ENCODE measurements around the gene NEDD4L. TPM values are rescaled to one million over a fixed set of nuclear protein-coding genes. Genes with fewer than 3 reads are reported as not detected.

NEDD4L gene
- total RNA-seq, 4 donors from 2014 or later: 22.7 to 39.9 (median 34.7) TPM

DNA sequence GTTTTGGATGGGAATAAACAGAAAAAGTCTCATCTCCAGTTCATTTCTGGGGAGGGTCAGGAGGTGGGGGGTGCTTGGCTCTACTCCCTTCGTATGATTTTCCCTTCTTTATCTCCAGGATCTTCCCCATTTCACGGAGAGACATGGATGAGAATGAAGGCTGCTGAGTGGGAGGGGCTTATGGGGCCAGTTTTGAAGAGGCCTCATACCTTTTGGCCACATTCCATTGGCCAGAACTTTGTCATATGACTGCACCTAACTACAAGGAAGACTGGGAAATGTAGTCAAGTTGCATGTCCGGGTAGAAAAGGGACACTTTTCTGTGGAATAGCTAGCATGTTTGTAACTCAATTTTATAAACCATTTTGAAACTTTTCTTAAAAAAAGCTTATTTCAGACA is 117.6 kb downstream of the NEDD4L start:
- WGBS: 52% methylated on average over 3 of the region's 3 CpGs
- Histone ChIP-seq H3K4me1 (no peaks in the 10 kb centered on the region), H3K36me3 (no peaks in the 10 kb centered on the region), H3K9me3 (no peaks in the 10 kb centered on the region), H3K27me3 (no peaks in the 10 kb centered on the region), H3K4me3 (no peak overlapping the region), H3K27ac (replicated peaks in 1 of 4) (no peak overlapping the region)
- DNase-seq (ENCODE audit: extremely low spot score): no peak
- intact Hi-C loops (cut with DNase I): no loop called here
- no peak for TF ChIP-seq CTCF (IDR thresholded peaks at IDR 0.05)

GRCh38 chr18:58162127-58162526 is 118.1 kb downstream of the NEDD4L start:
- TF ChIP-seq POLR2AphosphoS5 (IDR thresholded peaks at IDR 0.05) (no peak), EP300 (IDR thresholded peaks at IDR 0.05) (no peak), POLR2A (IDR thresholded peaks at IDR 0.05; ENCODE audit: low read depth) (no peak), CTCF (IDR thresholded peaks at IDR 0.05) (no peak)
- no peaks in the 10 kb centered on the region for H3K27me3 ChIP-seq
- no peak overlapping the region for H3K4me3 ChIP-seq
- no peak overlapping the region for H3K27ac ChIP-seq (replicated peaks in 1 of 4)
- H3K4me1 ChIP-seq: no peaks in the 10 kb centered on the region
- DNase-seq (ENCODE audit: extremely low spot score): no peak
- no peaks in the 10 kb centered on the region for H3K9me3 ChIP-seq
- no peaks in the 10 kb centered on the region for H3K36me3 ChIP-seq
- intact Hi-C loops (cut with DNase I): no loop called here
- 89% methylated on average over 6 of the region's 6 CpGs for WGBS

- WGBS: 99% methylated on average over 6 of the region's 6 CpGs
- intact Hi-C loops (cut with DNase I): no loop called here
- H3K4me3 ChIP-seq: no peak overlapping the region
- no peak for TF ChIP-seq EP300 (IDR thresholded peaks at IDR 0.05)
- TF ChIP-seq CTCF (IDR thresholded peaks at IDR 0.05): no peak
- H3K27ac ChIP-seq (replicated peaks in 1 of 4): no peak overlapping the region
- DNase-seq (ENCODE audit: extremely low spot score): no peak
- H3K9me3 ChIP-seq: no peaks in the 10 kb centered on the region
- no peaks in the 10 kb centered on the region for H3K27me3 ChIP-seq
- H3K36me3 ChIP-seq: no peaks in the 10 kb centered on the region
- H3K4me1 ChIP-seq: no peaks in the 10 kb centered on the region
These were observed 119.1 kb downstream of the NEDD4L start for GRCh38 chr18:58163004-58163590.

GRCh38 chr18:58166278-58166844 is 122.3 kb downstream of the NEDD4L start:
- no peak for TF ChIP-seq POLR2A (IDR thresholded peaks at IDR 0.05; ENCODE audit: low read depth)
- TF ChIP-seq POLR2AphosphoS5 (IDR thresholded peaks at IDR 0.05): no peak
- no peak for TF ChIP-seq EP300 (IDR thresholded peaks at IDR 0.05)
- no peak for TF ChIP-seq CTCF (IDR thresholded peaks at IDR 0.05)
- H3K27ac ChIP-seq (replicated peaks in 1 of 4): no peak overlapping the region
- no peaks in the 10 kb centered on the region for H3K27me3 ChIP-seq
- no peak overlapping the region for H3K4me3 ChIP-seq
- intact Hi-C loops (cut with DNase I): no loop called here
- H3K36me3 ChIP-seq: peaks cover 0 to 6% (median 0%) of the 10 kb centered on the region in 4 donors
- H3K9me3 ChIP-seq: no peaks in the 10 kb centered on the region
- WGBS: 91% methylated on average over 4 of the region's 4 CpGs
- peaks cover 0 to 4% (median 0%) of the 10 kb centered on the region in 4 donors for H3K4me1 ChIP-seq
- no peak for DNase-seq (ENCODE audit: extremely low spot score)

DNA sequence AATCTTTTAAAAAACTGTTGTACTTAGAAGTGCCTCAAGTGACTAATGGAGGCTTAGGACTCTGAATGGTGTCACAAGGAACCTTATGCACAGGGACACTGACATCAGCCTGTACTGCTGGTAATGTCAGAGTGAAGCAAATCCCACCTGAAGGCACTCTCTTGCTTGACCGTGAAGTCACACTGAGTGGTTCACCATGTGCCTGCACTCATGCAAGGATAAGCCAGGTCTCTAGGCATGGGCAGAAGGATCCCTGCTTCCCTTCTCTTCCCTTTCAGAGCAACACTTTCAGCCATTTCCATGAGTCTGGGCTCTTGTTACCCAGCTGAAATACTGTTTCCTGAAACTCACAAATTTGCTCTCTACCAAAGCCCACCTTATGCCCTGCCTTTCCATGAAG is 123.0 kb downstream of the NEDD4L start:
- no peaks in the 10 kb centered on the region for H3K9me3 ChIP-seq
- WGBS: 60% methylated on average over 1 of the region's 1 CpG
- H3K36me3 ChIP-seq: peaks cover 0 to 6% (median 0%) of the 10 kb centered on the region in 4 donors

More for the DNA sequence above, 123.0 kb downstream of the NEDD4L start:
- no peak for TF ChIP-seq EP300 (IDR thresholded peaks at IDR 0.05)
- no peak for TF ChIP-seq CTCF (IDR thresholded peaks at IDR 0.05)
- no peak for TF ChIP-seq POLR2A (IDR thresholded peaks at IDR 0.05; ENCODE audit: low read depth)
- no peak for TF ChIP-seq POLR2AphosphoS5 (IDR thresholded peaks at IDR 0.05)
- Histone ChIP-seq H3K27me3 (no peaks in the 10 kb centered on the region), H3K27ac (replicated peaks in 1 of 4) (no peak overlapping the region), H3K4me1 (peaks cover 0 to 4% (median 0%) of the 10 kb centered on the region in 4 donors), H3K4me3 (no peak overlapping the region)
- intact Hi-C loops (cut with DNase I): no loop called here
- no peak for DNase-seq (ENCODE audit: extremely low spot score)

Measured in esophagus muscularis mucosa (tissue), 4 donors.